Measurements from ENCODE around the gene TRIM56.
"Not testable (repeated sequence)": the region's sequence is repeated elsewhere in the genome, so short reads cannot be mapped to it uniquely, and the experiment has no call there.

The TRIM56 gene

DNA sequence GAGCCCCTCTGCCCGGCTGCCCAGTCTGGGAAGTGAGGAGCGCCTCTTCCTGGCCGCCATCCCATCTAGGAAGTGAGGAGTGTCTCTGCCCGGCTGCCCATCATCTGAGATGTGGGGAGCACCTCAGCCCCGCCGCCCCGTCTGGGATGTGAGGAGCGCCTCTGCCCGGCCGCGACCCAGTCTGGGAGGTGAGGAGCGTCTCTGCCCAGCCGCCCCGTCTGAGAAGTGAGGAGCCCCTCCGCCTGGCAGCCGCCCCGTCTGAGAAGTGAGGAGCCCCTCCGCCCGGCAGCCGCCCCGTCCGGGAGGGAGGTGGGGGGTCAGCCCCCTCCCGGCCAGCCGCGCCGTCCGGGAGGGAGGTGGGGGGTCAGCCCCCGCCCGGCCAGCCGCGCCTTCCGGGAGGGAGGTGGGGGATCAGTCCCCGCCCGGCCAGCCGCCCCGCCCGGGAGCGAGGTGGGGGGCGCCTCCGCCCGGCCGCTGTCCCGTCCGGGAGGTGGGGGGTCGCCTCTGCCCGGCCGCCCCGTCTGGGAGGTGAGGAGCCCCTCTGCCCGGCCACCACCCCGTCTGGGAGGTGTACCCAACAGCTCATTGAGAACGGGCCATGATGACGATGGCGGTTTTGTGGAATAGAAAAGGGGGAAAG, 7.1 kb downstream of the TRIM56 start:
- not testable (repeated sequence) for DNase-seq

GRCh38 chr7:101093906-101094305, 8.6 kb downstream of the TRIM56 start:
- peak; percentile 96 for DNase-seq

DNA sequence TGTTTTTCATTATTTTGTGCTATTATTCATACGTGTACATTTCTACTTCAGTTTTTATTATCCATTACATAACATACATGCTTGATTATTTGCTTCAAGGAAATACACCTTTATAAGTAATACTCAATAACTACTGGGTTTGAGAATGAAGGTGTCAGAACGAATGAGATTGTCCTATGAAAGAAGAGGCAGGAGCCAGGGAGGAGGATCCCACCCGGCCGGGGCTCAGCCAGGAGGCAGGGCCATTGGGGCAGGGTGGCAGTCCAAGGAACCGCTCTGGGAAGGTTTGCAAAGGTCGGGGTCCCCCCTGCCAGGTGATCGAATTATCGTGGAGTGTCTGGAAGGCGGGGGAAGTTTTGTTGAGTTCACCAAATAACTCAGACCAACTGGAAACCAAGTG, 9.1 kb downstream of the TRIM56 start:
- no peak for DNase-seq

DNA sequence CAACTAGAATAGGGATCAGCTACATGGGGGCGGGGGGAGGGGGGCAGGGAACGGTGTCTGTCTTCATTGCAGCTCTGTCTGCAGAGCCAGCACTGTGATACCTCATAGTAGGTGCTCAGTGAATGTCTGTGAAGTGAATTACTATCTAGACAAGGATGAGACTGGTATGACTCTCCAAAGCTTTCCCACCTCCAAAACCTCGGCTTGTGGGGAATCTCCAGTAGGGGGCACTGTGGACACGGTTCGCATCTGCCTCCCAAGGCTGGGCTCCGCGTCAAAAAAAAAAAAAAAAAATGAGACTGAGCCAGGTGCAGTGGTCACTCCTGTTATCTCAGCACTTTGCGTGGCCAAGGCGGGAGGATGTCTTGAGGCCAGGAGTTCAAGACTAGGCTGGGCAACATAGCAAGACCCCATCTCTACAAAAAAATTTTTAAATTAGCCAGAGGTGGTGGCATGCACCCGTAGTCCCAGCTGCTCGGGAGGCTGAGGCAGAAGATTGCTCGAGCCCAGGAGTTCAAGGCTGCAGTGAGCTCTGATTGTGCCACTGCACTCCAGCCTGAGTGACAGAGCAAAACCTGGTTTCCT, 9.6 kb downstream of the TRIM56 start:
- peak; percentile 74 for DNase-seq

DNA sequence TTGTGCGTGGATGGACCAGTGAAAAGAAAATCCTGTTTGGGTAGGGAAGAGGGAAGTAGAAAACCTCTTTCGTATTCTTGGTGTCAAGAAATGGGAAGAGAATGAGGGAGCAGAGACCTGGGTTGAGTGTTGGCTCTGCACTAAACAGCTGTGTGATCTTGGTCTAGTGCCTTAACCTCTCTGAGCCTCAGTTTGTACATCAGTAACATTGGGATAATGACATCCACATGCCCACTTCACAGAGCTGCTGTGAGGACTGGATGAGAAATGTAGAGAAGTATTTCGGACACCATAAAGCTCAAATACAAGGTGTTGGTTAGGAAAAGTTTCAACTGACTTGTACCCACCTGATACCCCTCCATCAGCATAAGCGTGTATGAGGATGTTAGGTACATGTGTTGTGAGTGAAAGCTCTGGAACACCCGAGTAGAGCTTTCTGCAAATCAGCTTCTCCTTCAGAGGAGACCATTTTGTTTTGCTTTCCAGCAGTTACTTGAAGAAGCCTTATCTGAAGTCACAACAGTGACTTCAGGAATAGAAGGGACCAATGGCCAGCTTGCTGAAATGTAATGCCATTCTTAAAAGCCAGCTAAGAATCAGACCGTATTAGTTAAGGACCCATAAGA, 11.2 kb downstream of the TRIM56 start:
- DNase-seq: no peak

GRCh38 chr7:101096957-101097347, 11.7 kb downstream of the TRIM56 start:
- DNase-seq: no peak

DNA sequence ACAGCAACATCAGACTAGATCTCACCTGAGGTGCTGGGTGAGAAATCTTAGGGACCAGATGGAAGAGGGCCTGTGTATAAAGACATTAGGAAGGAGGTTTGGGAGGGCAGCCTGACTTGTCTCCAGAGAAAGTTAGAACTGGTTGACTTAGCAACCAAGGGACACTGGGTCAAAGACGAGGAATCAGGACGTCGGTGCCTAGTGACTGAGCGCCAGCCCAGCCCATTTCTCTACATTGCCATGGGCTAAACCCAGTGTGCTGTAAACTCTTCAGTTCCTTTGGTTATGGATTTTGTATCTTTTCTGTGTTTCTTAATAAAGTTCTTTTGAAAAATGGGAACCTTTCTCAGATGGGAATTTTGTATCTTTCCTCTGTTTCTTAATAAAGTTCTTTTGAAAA, 12.3 kb downstream of the TRIM56 start:
- DNase-seq: no peak

DNA sequence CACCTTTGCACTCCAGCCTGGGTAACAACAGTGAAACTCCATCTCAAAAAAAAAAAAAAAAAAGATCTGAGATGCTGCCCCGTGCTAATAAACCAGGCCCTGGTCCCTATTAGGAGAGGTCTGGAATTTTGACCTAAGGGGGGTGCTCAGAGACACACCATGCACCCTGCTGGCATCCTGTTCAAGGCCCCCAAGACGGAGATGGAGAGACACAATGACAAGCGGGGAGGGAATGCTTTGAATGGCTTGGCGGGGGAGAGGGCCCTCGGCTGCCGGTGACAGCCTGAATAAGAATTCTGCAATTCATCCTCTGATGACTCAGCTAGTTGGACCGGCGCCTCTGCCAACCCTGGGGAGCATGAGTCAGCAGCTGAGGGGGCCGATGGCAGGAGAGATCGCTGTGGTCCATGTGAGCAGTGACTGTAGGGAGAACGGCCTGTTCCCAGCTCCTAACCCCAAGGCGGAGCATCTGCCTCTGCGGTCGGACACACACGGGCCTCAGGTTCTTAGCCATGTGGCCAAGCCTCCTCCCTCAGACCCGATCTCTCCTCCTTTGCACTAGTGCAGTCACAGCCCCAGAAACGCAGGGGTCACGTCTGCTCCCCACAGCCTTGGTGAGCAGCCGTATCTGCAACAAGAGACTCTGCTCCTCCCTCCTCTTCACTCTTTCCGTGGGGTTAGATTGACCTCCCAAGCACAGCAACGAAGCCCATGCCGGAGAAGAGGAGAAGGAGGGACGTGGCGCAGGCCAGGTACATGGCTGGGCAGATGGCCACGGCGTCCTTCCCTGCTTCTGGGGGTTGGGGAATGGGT, 14.9 kb downstream of the TRIM56 start:
- DNase-seq: peak; percentile 100

DNA sequence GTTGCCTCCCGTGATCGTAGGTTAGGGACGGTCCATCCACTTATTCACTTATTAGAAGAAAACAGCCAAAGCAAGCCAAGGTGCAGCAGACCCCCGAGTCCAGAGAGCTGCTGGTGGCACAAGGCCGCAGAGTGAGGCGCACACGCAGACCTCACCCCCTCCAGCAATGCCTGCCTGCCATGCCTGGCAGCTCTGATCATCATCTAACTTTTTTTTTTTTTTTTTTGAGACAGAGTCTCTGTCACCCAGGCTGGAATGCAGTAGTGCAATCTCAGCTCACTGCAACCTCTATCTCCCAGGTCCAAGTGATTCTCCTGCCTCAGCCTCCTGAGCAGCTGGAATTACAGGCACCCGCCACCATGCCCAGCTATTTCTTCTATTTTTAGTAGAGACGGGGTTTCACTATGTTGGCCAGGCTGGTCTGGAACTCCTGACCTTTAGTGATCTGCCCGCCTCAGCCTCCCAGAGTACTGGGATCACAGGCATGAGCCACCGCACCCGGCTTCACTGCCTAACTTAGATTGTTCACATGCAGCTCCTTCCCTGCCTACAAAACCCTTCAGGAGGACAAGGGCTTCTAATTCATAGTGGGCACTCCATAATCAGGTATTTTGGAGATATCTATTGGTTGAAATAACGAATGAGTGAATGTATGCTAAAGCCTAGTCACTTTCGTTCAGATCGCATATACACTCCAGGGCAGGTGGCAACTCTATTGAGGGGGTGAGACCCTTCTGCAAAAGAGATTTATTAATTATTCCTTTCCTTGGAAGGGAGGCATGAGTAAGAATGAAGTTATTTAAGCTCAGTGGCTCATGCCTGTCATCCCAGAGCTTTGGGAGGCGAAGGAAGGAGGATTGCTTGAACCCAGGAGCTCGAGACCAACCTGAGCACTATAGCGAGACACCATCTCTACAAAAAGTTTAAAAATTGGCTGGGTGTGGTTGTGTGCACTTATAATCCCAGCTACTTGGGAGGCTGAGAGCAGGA, 15.9 kb downstream of the TRIM56 start:
- DNase-seq: peak; percentile 41

DNA sequence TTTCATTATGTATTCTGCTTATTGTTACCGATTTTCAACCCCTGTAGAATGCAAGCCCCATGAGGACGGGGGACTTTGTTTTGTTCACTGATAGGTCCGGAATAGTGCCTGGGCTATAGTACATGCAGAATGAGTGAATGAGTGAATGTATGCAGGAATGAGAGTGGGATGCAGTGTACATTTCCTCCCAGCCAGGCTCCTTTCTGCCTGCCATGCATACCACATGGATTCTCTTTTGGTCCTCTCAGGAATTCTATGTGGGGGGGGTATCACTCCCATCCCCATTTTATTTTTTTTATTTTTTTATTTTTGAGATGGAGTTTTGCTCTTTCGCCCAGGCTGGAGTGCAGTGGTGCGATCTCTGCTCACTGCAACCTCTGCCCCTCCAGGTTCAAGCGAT, 16.7 kb downstream of the TRIM56 start:
- DNase-seq: peak; percentile 50

DNA sequence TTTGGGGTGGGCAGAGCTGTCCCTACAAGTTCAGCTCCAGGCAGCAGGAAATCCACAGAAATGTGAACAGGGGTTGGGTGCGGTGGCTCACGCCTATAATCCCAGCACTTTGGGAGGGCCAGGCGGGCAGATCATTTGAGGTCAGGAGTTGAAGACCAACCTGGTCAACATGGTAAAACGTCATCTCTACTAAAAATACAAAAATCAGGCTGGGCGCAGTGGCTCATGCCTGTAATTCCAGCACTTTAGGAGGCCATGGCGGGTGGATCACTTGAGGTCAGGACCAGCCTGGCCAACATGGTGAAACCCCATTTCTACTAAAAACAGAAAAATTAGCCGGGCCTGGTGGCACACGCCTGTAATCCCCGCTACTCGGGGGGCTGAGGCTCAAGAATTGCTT, 18.4 kb downstream of the TRIM56 start:
- not testable (repeated sequence) for DNase-seq

DNA sequence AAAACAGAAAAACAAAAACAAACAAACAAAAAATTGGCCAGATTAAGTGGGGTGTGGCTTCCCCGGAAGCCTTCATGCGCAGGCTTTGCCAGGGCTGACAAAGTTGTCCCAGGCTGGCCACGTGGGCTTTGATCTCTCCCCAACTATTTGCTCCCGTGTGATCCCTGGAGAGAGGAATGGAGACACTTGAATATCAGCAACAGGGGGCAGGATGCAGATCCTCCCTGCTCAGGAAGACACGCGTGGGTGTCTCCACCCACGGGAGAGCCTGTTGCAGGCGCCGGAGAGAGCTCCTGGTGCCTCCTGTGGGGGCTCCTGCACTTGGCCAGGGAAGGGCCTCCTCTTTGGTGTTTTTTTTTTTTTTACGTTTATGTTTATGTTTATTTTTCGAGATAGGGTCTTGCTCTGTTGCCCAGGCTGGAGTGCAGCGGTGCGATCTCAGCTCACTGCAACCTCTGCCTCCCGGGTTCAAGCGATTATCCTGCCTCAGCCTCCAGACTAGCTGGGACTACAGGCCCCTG, 19.0 kb downstream of the TRIM56 start:
- DNase-seq: no peak

- DNase-seq: peak; percentile 41
These were observed 19.5 kb downstream of the TRIM56 start for GRCh38 chr7:101104799-101105198.

- DNase-seq: not testable (repeated sequence)
These were observed 20.0 kb downstream of the TRIM56 start for GRCh38 chr7:101105248-101105647.

GRCh38 chr7:101106386-101106785, 21.1 kb downstream of the TRIM56 start:
- no peak for DNase-seq

- no peak for DNase-seq
These were observed 23.1 kb downstream of the TRIM56 start for GRCh38 chr7:101108330-101108857.

DNA sequence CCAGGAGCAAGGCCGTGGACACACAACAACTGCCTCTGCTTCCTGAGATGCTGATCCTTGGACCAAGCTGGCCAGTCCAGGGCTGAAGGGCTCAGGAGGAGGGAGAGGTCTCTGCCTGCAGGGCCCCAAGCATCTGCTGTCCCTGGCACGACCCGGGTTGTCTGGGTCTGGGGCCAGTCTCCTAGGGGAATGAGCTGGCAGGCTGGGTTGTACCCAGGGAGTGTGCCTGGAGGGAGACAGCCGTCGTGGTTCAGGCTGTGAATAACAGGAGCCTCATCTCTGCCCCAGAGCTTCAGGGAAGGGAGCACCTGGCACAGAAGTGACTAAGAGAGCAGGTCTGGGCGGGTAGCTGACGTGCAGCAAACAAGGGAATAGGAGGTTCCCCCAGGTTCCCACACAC, 23.7 kb downstream of the TRIM56 start:
- no peak for DNase-seq

GRCh38 chr7:101109368-101109767, 24.1 kb downstream of the TRIM56 start:
- no peak for DNase-seq

GRCh38 chr7:101111261-101111660, 26.0 kb downstream of the TRIM56 start:
- DNase-seq: no peak

DNA sequence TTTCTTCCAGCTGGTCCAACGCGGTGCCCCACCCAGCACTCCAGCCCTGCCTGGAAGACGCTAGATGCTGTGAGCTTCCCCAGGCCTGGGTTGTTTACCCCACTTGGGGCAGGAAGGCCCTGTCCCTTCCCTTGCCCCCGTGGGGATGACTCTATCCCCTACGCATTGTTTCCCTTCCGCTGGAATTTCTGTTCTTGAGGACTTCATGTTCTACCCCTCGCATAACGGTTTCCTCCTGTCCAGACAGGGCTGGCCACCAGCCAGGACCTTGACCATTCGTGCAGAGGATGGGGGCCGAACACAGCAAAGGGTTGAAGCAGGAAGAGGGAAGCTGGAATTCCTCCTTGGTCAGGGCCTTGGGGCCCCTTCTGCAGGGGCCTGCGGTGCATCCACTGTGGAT, 27.0 kb downstream of the TRIM56 start:
- no peak for DNase-seq

DNA sequence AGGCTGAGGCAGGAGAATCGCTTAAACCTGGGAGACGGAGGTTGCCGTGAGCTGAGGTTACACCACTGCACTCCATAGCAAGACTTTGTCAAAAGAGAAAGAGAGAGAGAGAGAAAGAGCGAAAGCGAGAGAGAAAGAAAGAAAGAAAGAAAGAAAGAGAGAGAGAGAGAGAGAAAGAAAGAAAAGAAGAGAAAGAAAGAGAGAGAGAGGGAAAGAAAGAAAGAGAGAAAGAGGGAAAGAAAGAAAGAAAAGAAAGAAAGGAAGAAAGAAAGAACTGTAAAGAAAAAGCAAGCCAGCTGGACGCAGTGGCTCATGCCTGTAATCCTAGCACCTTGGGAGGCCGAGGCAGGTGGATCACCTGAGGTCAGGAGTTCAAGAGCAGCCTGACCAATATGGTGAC, 27.9 kb downstream of the TRIM56 start:
- not testable (repeated sequence) for DNase-seq

DNA sequence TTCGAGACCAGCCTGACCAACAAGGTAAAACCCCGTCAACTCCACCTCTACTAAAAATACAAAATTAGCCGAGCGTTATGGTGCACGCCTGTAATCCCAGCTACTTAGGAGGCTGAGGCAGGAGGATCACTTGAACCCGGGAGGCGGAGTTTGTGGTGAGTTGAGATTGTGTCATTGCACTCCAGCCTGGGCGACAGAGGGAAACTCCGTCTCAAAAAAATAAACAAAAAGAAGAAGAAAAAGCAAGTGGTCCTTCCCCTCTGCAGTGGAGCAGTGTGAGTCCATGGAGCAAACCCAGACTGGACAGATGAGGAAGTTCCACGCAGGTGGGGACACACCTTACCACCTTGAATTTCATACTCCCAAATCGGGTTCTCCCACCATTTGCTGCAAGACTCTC, 28.6 kb downstream of the TRIM56 start:
- no peak for DNase-seq

Data from fibroblast of skin of right biceps (primary cell).